ENCODE results near the gene STMP1. TPM values are rescaled to one million over a fixed set of nuclear protein-coding genes. Genes with fewer than 3 reads are reported as not detected.
"Not testable (repeated sequence)": the region's sequence is repeated elsewhere in the genome, so short reads cannot be mapped to it uniquely, and the experiment has no call there.

STMP1 gene
- total RNA-seq, 1 experiment from 2014 or later = 33.6 TPM

- Mint-ChIP-seq H3K36me3 (ENCODE audit: insufficient read depth, unreplicated experiment) (peaks cover 26% of the 10 kb centered on the region), H3K9me3 (ENCODE audit: unreplicated experiment) (no peaks in the 10 kb centered on the region), H3K27ac (ENCODE audit: low read depth, unreplicated experiment) (no peak overlapping the region), H3K4me3 (ENCODE audit: unreplicated experiment) (no peak overlapping the region), H3K27me3 (ENCODE audit: insufficient read depth, unreplicated experiment) (no peaks in the 10 kb centered on the region), H3K4me1 (ENCODE audit: insufficient read depth, unreplicated experiment) (peaks cover 15% of the 10 kb centered on the region)
- intact Hi-C loops (cut with micrococcal nuclease) = no loop called here
- BruUV-seq (replicated peaks) = no TSS peak
- POLR2A ChIA-PET = no interaction called here
- CTCF ChIA-PET = interaction anchor here (0.6 to 1.8 kb wide), 2 partner anchors 17 to 409 kb away, joined by 3 to 4 read pairs; no protein-coding TSS in a partner anchor
- no peak for TF ChIP-seq CTCF (IDR thresholded peaks at IDR 0.05; ENCODE audit: unreplicated experiment)
- no peak for DNase-seq (ENCODE audit: unreplicated experiment)
Measured at GRCh38 chr7:135687466-135687865, 25.2 kb downstream of the STMP1 start.

GRCh38 chr7:135690566-135690965 is 28.3 kb downstream of the STMP1 start:
- Mint-ChIP-seq H3K4me1 (ENCODE audit: insufficient read depth, unreplicated experiment) (peaks cover 6% of the 10 kb centered on the region), H3K4me3 (ENCODE audit: unreplicated experiment) (no peak overlapping the region), H3K9me3 (ENCODE audit: unreplicated experiment) (no peaks in the 10 kb centered on the region), H3K27me3 (ENCODE audit: insufficient read depth, unreplicated experiment) (no peaks in the 10 kb centered on the region), H3K27ac (ENCODE audit: low read depth, unreplicated experiment) (no peak overlapping the region), H3K36me3 (ENCODE audit: insufficient read depth, unreplicated experiment) (peaks cover 26% of the 10 kb centered on the region)
- no peak for DNase-seq (ENCODE audit: unreplicated experiment)
- TF ChIP-seq CTCF (IDR thresholded peaks at IDR 0.05; ENCODE audit: unreplicated experiment) = no peak
- BruUV-seq (replicated peaks) = no TSS peak
- CTCF ChIA-PET = interaction anchor here (0.7 kb wide), 1 partner anchor 13 kb away, joined by 3 read pairs; no protein-coding TSS in a partner anchor
- intact Hi-C loops (cut with micrococcal nuclease) = no loop called here
- POLR2A ChIA-PET = interaction anchor here (1.0 kb wide), 1 partner anchor 56 kb away, joined by 3 read pairs; no protein-coding TSS in a partner anchor

DNA sequence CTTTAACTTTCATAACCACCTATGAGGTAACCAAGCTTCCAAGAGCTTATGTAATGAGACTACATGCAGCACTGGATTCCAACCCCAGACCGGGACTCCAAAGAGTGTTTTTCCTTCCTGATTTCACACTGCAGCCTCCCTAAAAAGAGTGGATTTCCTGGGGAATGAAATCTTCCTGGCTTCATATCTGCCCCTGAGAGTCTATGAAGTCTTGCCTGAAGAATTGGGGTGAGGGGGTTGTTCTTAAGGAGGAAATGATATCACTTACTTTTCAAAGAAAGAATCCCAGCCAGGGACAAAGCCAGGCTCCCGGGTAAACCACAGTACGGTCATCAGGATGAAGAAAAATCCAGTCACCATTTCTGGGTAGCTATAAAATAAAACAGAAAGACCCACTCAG is 29.7 kb downstream of the STMP1 start:
- Mint-ChIP-seq H3K4me3 (ENCODE audit: unreplicated experiment) (no peak overlapping the region), H3K27me3 (ENCODE audit: insufficient read depth, unreplicated experiment) (no peaks in the 10 kb centered on the region), H3K9me3 (ENCODE audit: unreplicated experiment) (no peaks in the 10 kb centered on the region), H3K27ac (ENCODE audit: low read depth, unreplicated experiment) (no peak overlapping the region), H3K4me1 (ENCODE audit: insufficient read depth, unreplicated experiment) (peaks cover 6% of the 10 kb centered on the region), H3K36me3 (ENCODE audit: insufficient read depth, unreplicated experiment) (peaks cover 26% of the 10 kb centered on the region)
- BruUV-seq (replicated peaks) = no TSS peak
- ChIA-PET CTCF (interaction anchor here (0.6 kb wide), 1 partner anchor 19 kb away, joined by 4 read pairs; no protein-coding TSS in a partner anchor), POLR2A (interaction anchor here (1.8 kb wide), 1 partner anchor 10 kb away, joined by 4 read pairs; no protein-coding TSS in a partner anchor)
- intact Hi-C loops (cut with micrococcal nuclease) = no loop called here
- no peak for TF ChIP-seq CTCF (IDR thresholded peaks at IDR 0.05; ENCODE audit: unreplicated experiment)
- DNase-seq (ENCODE audit: unreplicated experiment) = no peak

DNA sequence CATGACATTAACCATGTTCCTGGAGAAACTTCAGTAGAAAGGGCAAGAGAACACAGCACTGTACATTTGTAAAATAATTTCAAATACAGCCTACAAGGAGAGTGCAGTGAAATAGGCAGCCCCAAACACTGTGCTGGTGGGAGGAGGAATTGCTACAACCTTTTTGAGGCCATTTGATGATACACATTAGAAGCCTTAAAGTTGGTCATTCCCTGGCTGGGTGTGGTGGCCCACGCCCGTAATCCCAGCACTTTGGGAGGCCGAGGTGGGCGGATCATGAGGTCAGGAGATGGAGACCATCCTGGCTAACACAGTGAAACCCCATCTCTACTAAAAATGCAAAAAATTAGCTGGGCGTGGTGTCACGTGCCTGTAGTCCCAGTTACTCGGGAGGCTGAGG is 30.3 kb downstream of the STMP1 start:
- H3K36me3 Mint-ChIP-seq (ENCODE audit: insufficient read depth, unreplicated experiment) = peaks cover 21% of the 10 kb centered on the region
- BruUV-seq (replicated peaks); CTCF ChIA-PET; H3K27me3 Mint-ChIP-seq (ENCODE audit: insufficient read depth, unreplicated experiment); intact Hi-C loops (cut with micrococcal nuclease); H3K27ac Mint-ChIP-seq (ENCODE audit: low read depth, unreplicated experiment); DNase-seq (ENCODE audit: unreplicated experiment); H3K4me1 Mint-ChIP-seq (ENCODE audit: insufficient read depth, unreplicated experiment); H3K4me3 Mint-ChIP-seq (ENCODE audit: unreplicated experiment); H3K9me3 Mint-ChIP-seq (ENCODE audit: unreplicated experiment): not testable (repeated sequence)
- POLR2A ChIA-PET = interaction anchor here (1.8 kb wide), 1 partner anchor 11 kb away, joined by 4 read pairs; no protein-coding TSS in a partner anchor

GRCh38 chr7:135693558-135693957 is 31.2 kb downstream of the STMP1 start:
- Mint-ChIP-seq H3K4me3 (ENCODE audit: unreplicated experiment) (no peak overlapping the region), H3K27me3 (ENCODE audit: insufficient read depth, unreplicated experiment) (no peaks in the 10 kb centered on the region), H3K36me3 (ENCODE audit: insufficient read depth, unreplicated experiment) (peaks cover 19% of the 10 kb centered on the region), H3K4me1 (ENCODE audit: insufficient read depth, unreplicated experiment) (peaks cover 6% of the 10 kb centered on the region), H3K9me3 (ENCODE audit: unreplicated experiment) (no peaks in the 10 kb centered on the region), H3K27ac (ENCODE audit: low read depth, unreplicated experiment) (no peak overlapping the region)
- DNase-seq (ENCODE audit: unreplicated experiment) = no peak
- no peak for TF ChIP-seq CTCF (IDR thresholded peaks at IDR 0.05; ENCODE audit: unreplicated experiment)
- intact Hi-C loops (cut with micrococcal nuclease) = no loop called here
- no TSS peak for BruUV-seq (replicated peaks)
- POLR2A ChIA-PET = no interaction called here
- CTCF ChIA-PET = interaction anchor here (0.7 kb wide), 1 partner anchor 9 kb away, joined by 3 read pairs; no protein-coding TSS in a partner anchor

Measured in MCF 10A (cell line).